H1 (cell line): Measurements from ENCODE around the gene MCUB. TPM values are rescaled to one million over a fixed set of nuclear protein-coding genes. Genes with fewer than 3 reads are reported as not detected.
A peak's percentile ranks its signal among the peaks of the same experiment; 100 is the strongest.

Experiments used
- JUND ChIP-seq: IDR thresholded peaks from 2 replicates; pipeline ENCODE4 v1.6.1; 2011; ENCODE audit warnings: mild to moderate bottlenecking, improper control_type of control experiment, low read length
- POLR2A ChIP-seq, 2 experiments: IDR thresholded peaks; 1 replicate in 1 of 2; 2 replicates in 1 of 2; pipeline ENCODE4 v1.6.1; 2011; ENCODE audit warnings: low read depth in 2 of 2, low read length in 2 of 2, mild to moderate bottlenecking in 2 of 2; ENCODE audit errors: control extremely low read depth in 1 of 2
- RAD21 ChIP-seq, 2 experiments: IDR thresholded peaks in 1 of 2; conservative IDR thresholded peaks in 1 of 2; 2 replicates each; pipeline ENCODE4 v1.6.1; 2011; ENCODE audit warnings: low read depth in 2 of 2, low read length in 2 of 2, improper control_type of control experiment in 1 of 2, inconsistent platforms in 1 of 2, mild to moderate bottlenecking in 1 of 2, moderate library complexity in 1 of 2
- polyA plus RNA-seq, 7 experiments: library from polyadenylated mRNA; depleted of rRNA in 3 of 7; stranded (reverse) in 5 of 7; unstranded in 2 of 7; fragments of >200 nt in 5 of 7; fragments of 200-250 nt in 2 of 7; gene quantifications; 1 replicate in 5 of 7; 2 replicates in 1 of 7; 4 replicates in 1 of 7; pipeline versions ENCODE4 v1.2.1 to v1.2.3, GENCODE V29; 2011 to 2013; ENCODE audit warnings: missing spikeins in 2 of 7, mixed read lengths in 2 of 7
- total RNA-seq: library from RNA; stranded (reverse); fragmentation: NEBNext Ultra II Directional; extraction: Animal tissue kit (Norgen Biotek cat#: 25700); gene quantifications from 2 replicates; pipeline ENCODE4 v1.2.1, GENCODE V29; 2021

Gene MCUB
- total and polyA plus RNA-seq, 2 of the 8 experiments (the other 6 are each of a cell fraction or from before 2014, with no cell fraction given), result 15.2 to 19.4 TPM

DNA sequence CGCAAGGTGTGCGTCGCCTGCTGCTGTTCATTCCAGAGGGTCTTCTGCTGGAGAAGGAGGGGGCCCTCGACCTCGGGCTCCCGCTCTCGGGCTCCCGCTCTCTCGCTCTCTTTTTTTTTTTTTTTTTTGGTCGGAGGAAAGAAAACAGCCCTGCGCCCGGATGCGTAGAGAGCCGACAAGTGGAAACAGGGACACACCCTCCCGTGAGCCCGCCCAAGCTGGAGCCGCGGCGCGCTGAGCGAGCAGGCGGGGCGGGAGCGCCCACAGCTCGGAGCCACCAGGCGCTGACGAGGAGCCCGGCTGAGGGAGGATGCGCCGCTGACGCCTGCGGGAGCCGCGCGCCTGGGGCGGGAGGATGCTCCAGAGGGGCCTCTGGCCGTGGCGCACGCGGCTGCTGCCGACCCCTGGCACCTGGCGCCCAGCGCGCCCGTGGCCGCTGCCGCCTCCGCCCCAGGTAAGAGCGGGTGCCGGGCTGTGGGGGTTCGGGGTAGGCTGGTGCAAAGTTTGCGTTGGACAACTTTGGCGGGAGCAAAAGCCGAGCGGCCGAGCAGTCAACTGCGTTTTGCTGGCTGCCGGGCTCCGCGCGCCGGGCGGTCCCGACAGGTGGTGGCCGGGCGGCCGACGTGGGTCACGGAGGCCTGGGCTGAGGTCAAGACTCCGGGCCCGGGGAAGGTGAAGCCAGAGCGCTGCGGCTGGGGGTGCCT is at the start of gene MCUB (continued):
- TF ChIP-seq RAD21 (IDR thresholded peaks at IDR 0.05 in 1 of 2, conservative IDR thresholded peaks at IDR 0.05 in 1 of 2; ENCODE audit: low read depth in 2 of 2, low read length in 2 of 2) (peak in 1 of 2 experiments; percentile 14; a peak in 1 of 4 replicates), POLR2A (IDR thresholded peaks at IDR 0.05; ENCODE audit: control extremely low read depth in 1 of 2, low read depth in 2 of 2, low read length in 2 of 2) (peak; percentile 45 to 55; a peak in 2 of 3 replicates), JUND (no peak)
